ENCODE measurements around the gene TMEM223. TPM values are rescaled to one million over a fixed set of nuclear protein-coding genes. Genes with fewer than 3 reads are reported as not detected.

Gene TMEM223, protein sequence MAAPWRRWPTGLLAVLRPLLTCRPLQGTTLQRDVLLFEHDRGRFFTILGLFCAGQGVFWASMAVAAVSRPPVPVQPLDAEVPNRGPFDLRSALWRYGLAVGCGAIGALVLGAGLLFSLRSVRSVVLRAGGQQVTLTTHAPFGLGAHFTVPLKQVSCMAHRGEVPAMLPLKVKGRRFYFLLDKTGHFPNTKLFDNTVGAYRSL
- 19.0 to 29.4 TPM (median 27.1 TPM) in 5 replicates for total RNA-seq (2022; extraction: Qiagen RNA extraction; ENCODE audit: low read depth)

GRCh38 chr11:62791501-62792201, at the start of gene TMEM223:
Gene TMEM223 (minus strand): TSS chr11:62792006. CDS start chr11:62791994, 12 bp downstream.

GRCh38 chr11:62839050-62839945, 47.5 kb upstream of the TMEM223 start, which contains the start of gene WDR74:
Gene WDR74 (minus strand): TSS chr11:62839590. CDS start chr11:62839570, 20 bp downstream.

GRCh38 chr11:62832336-62833234, 40.8 kb upstream of the TMEM223 start, which contains the start of gene TEX54:
Gene TEX54 (minus strand): TSS chr11:62832841.

DNA sequence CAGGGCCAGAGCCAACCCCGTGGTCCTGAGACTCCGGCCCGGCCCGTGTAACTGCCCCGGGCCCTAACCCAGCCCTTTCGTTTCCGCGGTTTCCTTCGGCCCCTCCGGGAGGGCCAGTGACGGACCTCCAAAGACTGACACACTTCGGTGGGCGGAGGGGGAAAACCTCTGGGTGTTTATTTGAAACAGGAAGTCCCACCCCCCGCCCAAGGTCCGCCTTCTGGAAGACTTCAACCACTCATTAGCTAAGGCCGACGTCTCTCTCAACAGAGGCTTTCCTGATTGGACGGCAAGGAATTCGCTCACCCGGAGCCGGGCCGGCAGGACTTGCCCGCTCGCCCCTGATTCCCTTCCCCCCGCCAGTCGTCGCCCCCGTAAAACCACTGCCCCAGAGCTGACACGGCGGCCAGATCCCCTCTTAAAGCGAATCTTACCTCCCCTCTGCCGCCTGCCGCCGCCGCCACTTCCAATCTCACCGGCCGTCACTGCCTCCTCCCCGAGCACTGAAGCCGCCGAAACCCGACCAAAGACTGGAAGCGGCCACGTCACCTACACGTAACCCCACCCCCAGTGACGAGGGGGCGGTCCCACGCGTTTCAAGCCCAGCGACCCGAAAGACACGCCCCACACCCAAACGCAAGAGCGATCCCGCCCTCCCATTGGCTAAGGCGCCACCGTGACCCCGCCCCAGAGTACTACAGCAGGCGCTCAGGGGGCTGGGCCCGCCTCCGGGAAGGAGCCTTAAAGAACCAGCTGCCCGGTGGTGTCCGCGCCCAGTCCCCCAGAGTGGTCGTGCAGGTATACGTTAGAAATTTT, 39.9 kb upstream of the TMEM223 start, which contains the start of gene STX5:
STX5 (minus strand) TSS at position 532 of the 816 bp plus-strand sequence. CDS start 808 bp downstream, outside the sequence.

DNA sequence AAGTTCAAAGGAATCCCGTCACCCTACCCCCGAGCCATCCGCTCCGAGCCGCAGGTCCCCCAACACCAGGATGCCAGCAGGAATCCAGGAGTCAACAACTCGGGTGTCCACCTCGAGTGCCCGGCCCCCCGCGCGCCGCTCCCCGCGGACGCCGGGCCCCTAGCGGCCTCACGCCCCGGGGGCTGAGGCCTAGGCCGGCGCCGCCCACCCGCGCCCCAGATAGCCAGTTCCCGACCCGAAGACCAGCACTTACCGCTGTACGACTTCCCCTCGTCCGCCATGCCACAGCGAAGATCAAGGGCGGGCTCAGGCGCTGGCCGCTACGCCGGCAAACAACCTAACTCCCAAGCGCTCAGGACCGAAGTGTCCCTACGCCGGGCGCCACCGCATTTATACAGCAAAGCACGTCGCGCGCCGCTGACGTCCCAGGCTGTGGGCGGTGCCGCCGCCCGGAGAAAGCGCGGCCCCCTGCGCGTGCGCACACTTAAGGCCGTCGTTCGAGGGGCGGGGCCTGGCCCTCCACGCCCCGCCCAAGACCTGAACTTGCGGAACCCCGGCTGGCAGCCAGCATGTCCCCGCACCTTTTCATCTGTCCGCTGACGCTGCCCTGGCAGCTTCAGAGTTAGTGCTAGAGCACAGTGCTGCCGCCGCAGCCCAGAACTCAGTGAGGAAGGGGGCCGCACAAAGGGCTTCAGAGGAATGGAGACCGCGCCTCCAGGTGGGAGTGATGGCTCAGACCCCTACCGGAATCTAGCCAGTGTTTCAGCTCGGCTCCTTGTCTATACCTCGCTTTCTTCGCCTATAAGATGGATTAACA, 13.5 kb upstream of the TMEM223 start, which contains the start of gene NXF1:
NXF1 (minus strand) TSS at position 365 of the 817 bp plus-strand sequence; CDS start at position 281, 84 bp downstream.

GRCh38 chr11:62787005-62787759, 4.6 kb downstream of the TMEM223 start, which contains the start of gene TMEM179B:
Gene TMEM179B (plus strand): TSS chr11:62787402. CDS start chr11:62787432, 30 bp downstream.

GRCh38 chr11:62771144-62772021, 20.4 kb downstream of the TMEM223 start, which contains the start of gene TAF6L:
Gene TAF6L (plus strand): TSS chr11:62771396. CDS start chr11:62775784, 4,388 bp downstream.

DNA sequence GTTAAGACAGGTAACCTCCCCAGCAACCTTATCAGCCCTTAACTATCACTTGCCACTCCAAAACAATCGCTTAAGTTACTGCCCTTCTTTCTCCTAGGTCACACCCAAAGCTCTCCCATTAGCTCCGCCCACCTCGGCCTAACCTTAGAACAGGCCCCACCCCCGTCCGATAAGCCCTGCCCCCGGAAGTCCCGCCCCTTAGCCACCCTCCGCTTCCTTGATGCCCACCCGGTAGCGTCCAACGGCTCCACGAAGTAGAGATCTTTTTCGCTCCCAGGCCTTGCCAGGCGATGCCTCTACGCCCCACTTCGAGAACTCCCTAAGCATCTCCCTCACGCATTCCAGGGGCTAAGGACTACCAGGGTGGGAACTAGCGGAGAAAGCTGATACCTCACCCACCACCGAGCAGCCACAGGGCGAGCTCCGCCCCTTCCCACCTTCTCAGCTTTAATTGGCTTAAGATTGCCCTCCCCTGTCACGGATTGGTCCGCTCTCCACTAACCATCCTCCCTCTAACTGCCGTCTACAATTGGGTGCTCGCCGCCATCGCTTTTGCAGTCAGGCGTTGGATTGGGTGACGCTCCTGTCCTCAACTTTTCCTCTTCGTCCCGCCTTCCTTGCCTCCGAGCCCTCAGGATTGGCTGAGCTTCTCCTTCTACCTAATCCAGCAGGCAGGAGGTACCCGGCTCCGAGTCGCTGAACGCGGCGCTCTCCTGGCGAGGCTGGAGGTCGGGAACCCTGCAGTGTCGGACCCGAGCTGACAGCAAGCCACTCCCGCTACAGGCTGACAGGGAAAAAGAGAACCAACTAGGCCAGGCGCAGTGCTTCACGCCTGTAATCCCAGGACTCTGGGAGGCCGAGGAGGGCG, 37.8 kb downstream of the TMEM223 start, which contains the start of gene ZBTB3:
ZBTB3 (minus strand) TSS at position 425 of the 868 bp plus-strand sequence. CDS start 496 bp downstream, outside the sequence.

Other genes with a start within 250 kb of the TMEM223 start
- 167 to 211 TPM (median 191 TPM) in 5 replicates for gene AHNAK, start 245.2 kb downstream of the TMEM223 start, total RNA-seq (2022; extraction: Qiagen RNA extraction; ENCODE audit: low read depth)
- gene EEF1G, start 218.1 kb downstream of the TMEM223 start, total RNA-seq (2022; extraction: Qiagen RNA extraction; ENCODE audit: low read depth) = 1,927 to 2,090 TPM (median 2,005 TPM) in 5 replicates
- 11.7 to 16.4 TPM (median 14.8 TPM) in 5 replicates for gene TUT1, start 200.5 kb downstream of the TMEM223 start, total RNA-seq (2022; extraction: Qiagen RNA extraction; ENCODE audit: low read depth)
- gene MTA2, start 190.1 kb downstream of the TMEM223 start, total RNA-seq (2022; extraction: Qiagen RNA extraction; ENCODE audit: low read depth) = 87.0 to 95.9 TPM (median 89.9 TPM) in 5 replicates
- 17.4 to 24.3 TPM (median 23.3 TPM) in 5 replicates for gene EML3, start 179.2 kb downstream of the TMEM223 start, total RNA-seq (2022; extraction: Qiagen RNA extraction; ENCODE audit: low read depth)
- 4.0 to 5.3 TPM (median 4.4 TPM) in 5 replicates for gene ROM1, start 178.7 kb downstream of the TMEM223 start, total RNA-seq (2022; extraction: Qiagen RNA extraction; ENCODE audit: low read depth)
- 46.5 to 57.3 TPM (median 51.6 TPM) in 5 replicates for gene B3GAT3, start 170.0 kb downstream of the TMEM223 start, total RNA-seq (2022; extraction: Qiagen RNA extraction; ENCODE audit: low read depth)
- 260 to 286 TPM (median 272 TPM) in 5 replicates for gene GANAB, start 145.4 kb downstream of the TMEM223 start, total RNA-seq (2022; extraction: Qiagen RNA extraction; ENCODE audit: low read depth)
- 18.1 to 23.5 TPM (median 21.1 TPM) in 5 replicates for gene INTS5, start 138.7 kb downstream of the TMEM223 start, total RNA-seq (2022; extraction: Qiagen RNA extraction; ENCODE audit: low read depth)
- gene C11orf98, start 126.8 kb downstream of the TMEM223 start, total RNA-seq (2022; extraction: Qiagen RNA extraction; ENCODE audit: low read depth) = 134 to 147 TPM (median 144 TPM) in 5 replicates
- gene CSKMT, start 126.7 kb downstream of the TMEM223 start, total RNA-seq (2022; extraction: Qiagen RNA extraction; ENCODE audit: low read depth) = 12.2 to 16.7 TPM (median 15.5 TPM) in 5 replicates
- 25.7 to 36.5 TPM (median 31.8 TPM) in 5 replicates for gene UQCC3, start 120.3 kb downstream of the TMEM223 start, total RNA-seq (2022; extraction: Qiagen RNA extraction; ENCODE audit: low read depth)
- 4.4 to 6.6 TPM (median 5.4 TPM) in 5 replicates for gene LBHD1, start 119.7 kb downstream of the TMEM223 start, total RNA-seq (2022; extraction: Qiagen RNA extraction; ENCODE audit: low read depth)
- gene UBXN1, start 112.9 kb downstream of the TMEM223 start, total RNA-seq (2022; extraction: Qiagen RNA extraction; ENCODE audit: low read depth) = 103 to 124 TPM (median 116 TPM) in 5 replicates
- 0.03 to 0.15 TPM (median 0.12 TPM) in 3 of 5 replicates, not detected in the others for gene LRRN4CL, start 102.5 kb downstream of the TMEM223 start, total RNA-seq (2022; extraction: Qiagen RNA extraction; ENCODE audit: low read depth)
- 59.2 to 86.7 TPM (median 72.8 TPM) in 5 replicates for gene BSCL2, start 84.6 kb downstream of the TMEM223 start, total RNA-seq (2022; extraction: Qiagen RNA extraction; ENCODE audit: low read depth)
- gene GNG3, start 84.3 kb downstream of the TMEM223 start, total RNA-seq (2022; extraction: Qiagen RNA extraction; ENCODE audit: low read depth) = not detected in 5 replicates
- 38.4 to 45.9 TPM (median 43.9 TPM) in 5 replicates for gene HNRNPUL2, start 64.5 kb downstream of the TMEM223 start, total RNA-seq (2022; extraction: Qiagen RNA extraction; ENCODE audit: low read depth)
- gene TTC9C, start 63.5 kb downstream of the TMEM223 start, total RNA-seq (2022; extraction: Qiagen RNA extraction; ENCODE audit: low read depth) = 25.6 to 36.9 TPM (median 35.6 TPM) in 5 replicates
- gene ZBTB3, start 37.8 kb downstream of the TMEM223 start, total RNA-seq (2022; extraction: Qiagen RNA extraction; ENCODE audit: low read depth) = 2.1 to 2.5 TPM (median 2.1 TPM) in 5 replicates
- 167 to 186 TPM (median 179 TPM) in 5 replicates for gene POLR2G, start 30.4 kb downstream of the TMEM223 start, total RNA-seq (2022; extraction: Qiagen RNA extraction; ENCODE audit: low read depth)
- gene TAF6L, start 20.6 kb downstream of the TMEM223 start, total RNA-seq (2022; extraction: Qiagen RNA extraction; ENCODE audit: low read depth) = 14.1 to 17.7 TPM (median 15.2 TPM) in 5 replicates
- 66.9 to 93.0 TPM (median 81.2 TPM) in 5 replicates for gene TMEM179B, start 4.6 kb downstream of the TMEM223 start, total RNA-seq (2022; extraction: Qiagen RNA extraction; ENCODE audit: low read depth)
- 44.6 to 59.3 TPM (median 53.9 TPM) in 5 replicates for gene NXF1, start 13.4 kb upstream of the TMEM223 start, total RNA-seq (2022; extraction: Qiagen RNA extraction; ENCODE audit: low read depth)
- 20.5 to 28.2 TPM (median 26.0 TPM) in 5 replicates for gene STX5, start 40.0 kb upstream of the TMEM223 start, total RNA-seq (2022; extraction: Qiagen RNA extraction; ENCODE audit: low read depth)
- gene TEX54, start 40.8 kb upstream of the TMEM223 start, total RNA-seq (2022; extraction: Qiagen RNA extraction; ENCODE audit: low read depth) = not detected in 5 replicates
- gene WDR74, start 47.6 kb upstream of the TMEM223 start, total RNA-seq (2022; extraction: Qiagen RNA extraction; ENCODE audit: low read depth) = 80.1 to 88.6 TPM (median 84.8 TPM) in 5 replicates
- 929 to 1,086 TPM (median 982 TPM) in 5 replicates for gene SLC3A2, start 88.9 kb upstream of the TMEM223 start, total RNA-seq (2022; extraction: Qiagen RNA extraction; ENCODE audit: low read depth)
- gene CHRM1, start 129.4 kb upstream of the TMEM223 start, total RNA-seq (2022; extraction: Qiagen RNA extraction; ENCODE audit: low read depth) = 0.03 to 0.11 TPM (median 0.04 TPM) in 3 of 5 replicates, not detected in the others
- gene SLC22A6, start 193.0 kb upstream of the TMEM223 start, total RNA-seq (2022; extraction: Qiagen RNA extraction; ENCODE audit: low read depth) = not detected in 5 replicates
- not detected in 5 replicates for gene SLC22A8, start 223.8 kb upstream of the TMEM223 start, total RNA-seq (2022; extraction: Qiagen RNA extraction; ENCODE audit: low read depth)

Data from A549 treated with DMSO at 1 μM for 4 hours (cell line).